ENCODE measurements around the gene SEMA4F.

Gene SEMA4F

DNA sequence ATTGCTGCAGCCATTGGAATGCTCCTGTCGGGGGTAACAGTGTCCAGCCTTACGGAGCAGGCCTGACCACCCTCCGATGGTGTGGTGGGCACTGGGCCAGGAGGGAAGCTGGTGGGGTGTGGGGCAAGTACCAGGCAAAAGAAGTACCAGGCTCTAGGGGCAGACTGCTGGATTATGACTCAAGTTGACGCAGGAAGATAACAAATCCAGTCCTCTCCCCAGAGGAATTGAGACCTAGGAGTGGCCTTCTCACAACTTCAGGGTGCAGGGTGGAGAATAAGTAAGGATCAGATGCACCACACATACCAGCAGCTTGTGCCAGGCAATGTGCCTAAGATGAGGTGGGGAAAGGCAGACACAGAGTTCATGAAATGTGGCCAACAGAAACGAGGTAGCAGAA is 37.9 kb downstream of the SEMA4F start:
- H3K9ac ChIP-seq (ENCODE audit: low read depth, low read length), result no peak overlapping the region
- H3K4me1 ChIP-seq (ENCODE audit: control insufficient read depth, insufficient read depth, low read length), result no peaks in the 10 kb centered on the region
- H3K9me3 ChIP-seq (ENCODE audit: control insufficient read depth, insufficient read depth, low read length), result no peaks in the 10 kb centered on the region
- H3K27me3 ChIP-seq (ENCODE audit: control insufficient read depth, insufficient read depth, low read length), result no peaks in the 10 kb centered on the region
- H3K27ac ChIP-seq (ENCODE audit: low read depth, low read length), result no peak overlapping the region
- no peak overlapping the region for H3K4me3 ChIP-seq (ENCODE audit: low read depth, low read length)
- H3K36me3 ChIP-seq (ENCODE audit: control insufficient read depth, insufficient read depth, low read length), result no peaks in the 10 kb centered on the region

DNA sequence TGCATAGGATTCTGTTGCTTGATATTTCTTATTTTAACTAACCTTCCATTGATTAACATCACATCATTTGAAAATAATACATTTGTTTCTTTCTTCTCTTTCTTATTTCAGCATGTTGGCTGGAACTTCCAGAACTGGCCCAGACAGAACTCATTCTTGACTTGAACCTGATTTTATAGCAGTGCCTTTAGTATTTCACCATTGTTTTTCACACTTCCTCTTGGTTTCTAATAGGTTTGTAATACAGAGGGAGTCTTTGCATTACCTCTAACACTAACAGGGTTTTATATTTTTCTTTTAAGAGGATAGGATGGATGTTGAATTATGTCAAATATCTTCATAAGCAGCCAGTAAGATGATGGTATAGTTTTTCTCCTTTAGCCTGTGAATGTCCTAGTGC is 39.2 kb downstream of the SEMA4F start:
- Histone ChIP-seq H3K9me3 (ENCODE audit: control insufficient read depth, insufficient read depth, low read length) (no peaks in the 10 kb centered on the region), H3K9ac (ENCODE audit: low read depth, low read length) (no peak overlapping the region), H3K36me3 (ENCODE audit: control insufficient read depth, insufficient read depth, low read length) (no peaks in the 10 kb centered on the region)

DNA sequence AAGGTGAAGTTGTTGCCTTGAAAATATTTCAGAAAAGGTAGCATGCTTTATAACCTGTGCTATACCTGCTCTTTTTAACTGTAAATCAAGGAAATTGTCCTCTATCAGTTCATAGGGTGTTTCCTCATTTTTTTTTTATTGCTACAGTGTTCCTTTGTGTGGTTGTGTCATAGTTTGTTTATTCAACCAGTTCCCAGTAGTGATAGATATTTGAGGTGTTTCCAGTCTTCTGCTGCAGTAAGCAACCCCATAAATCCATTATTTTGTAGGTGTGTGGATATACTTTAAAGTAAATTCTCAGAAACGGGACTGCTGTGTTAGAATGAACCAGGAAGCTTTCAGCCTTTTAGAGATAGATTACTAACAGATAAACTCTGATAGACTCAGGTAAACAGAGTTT is 39.6 kb downstream of the SEMA4F start:
- H3K4me3 ChIP-seq (ENCODE audit: low read depth, low read length), result no peak overlapping the region
- no peaks in the 10 kb centered on the region for H3K36me3 ChIP-seq (ENCODE audit: control insufficient read depth, insufficient read depth, low read length)
- no peak overlapping the region for H3K27ac ChIP-seq (ENCODE audit: low read depth, low read length)
- H3K27me3 ChIP-seq (ENCODE audit: control insufficient read depth, insufficient read depth, low read length), result no peaks in the 10 kb centered on the region
- no peak overlapping the region for H3K9ac ChIP-seq (ENCODE audit: low read depth, low read length)
- no peaks in the 10 kb centered on the region for H3K4me1 ChIP-seq (ENCODE audit: control insufficient read depth, insufficient read depth, low read length)
- no peaks in the 10 kb centered on the region for H3K9me3 ChIP-seq (ENCODE audit: control insufficient read depth, insufficient read depth, low read length)

More for the DNA sequence above, 39.2 kb downstream of the SEMA4F start:
- no peaks in the 10 kb centered on the region for H3K27me3 ChIP-seq (ENCODE audit: control insufficient read depth, insufficient read depth, low read length)
- H3K4me3 ChIP-seq (ENCODE audit: low read depth, low read length), result no peak overlapping the region
- no peak overlapping the region for H3K27ac ChIP-seq (ENCODE audit: low read depth, low read length)
- H3K4me1 ChIP-seq (ENCODE audit: control insufficient read depth, insufficient read depth, low read length), result no peaks in the 10 kb centered on the region

DNA sequence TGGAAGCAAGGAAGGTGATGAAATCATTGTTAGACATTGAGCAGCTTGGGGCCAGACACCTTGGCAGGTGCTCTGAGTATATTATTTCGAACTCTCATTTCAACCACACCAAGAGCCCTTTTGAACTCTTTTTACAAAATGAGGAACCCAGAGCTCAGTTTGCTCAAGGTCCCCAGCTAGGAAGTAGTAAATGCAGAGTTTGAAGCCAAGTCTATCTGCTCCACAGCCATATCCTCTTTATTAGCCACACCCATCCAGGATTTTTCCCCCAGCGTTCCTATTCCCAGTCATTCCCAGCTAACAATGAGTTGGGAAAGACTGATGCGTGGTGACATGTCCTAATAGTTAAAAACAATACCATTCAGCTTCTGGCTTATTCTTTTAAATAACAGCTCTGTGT is 40.2 kb downstream of the SEMA4F start:
- H3K27ac ChIP-seq (ENCODE audit: low read depth, low read length), result no peak overlapping the region
- H3K4me1 ChIP-seq (ENCODE audit: control insufficient read depth, insufficient read depth, low read length), result no peaks in the 10 kb centered on the region
- H3K9ac ChIP-seq (ENCODE audit: low read depth, low read length), result no peak overlapping the region
- no peak overlapping the region for H3K4me3 ChIP-seq (ENCODE audit: low read depth, low read length)
- no peaks in the 10 kb centered on the region for H3K9me3 ChIP-seq (ENCODE audit: control insufficient read depth, insufficient read depth, low read length)
- no peaks in the 10 kb centered on the region for H3K36me3 ChIP-seq (ENCODE audit: control insufficient read depth, insufficient read depth, low read length)
- no peaks in the 10 kb centered on the region for H3K27me3 ChIP-seq (ENCODE audit: control insufficient read depth, insufficient read depth, low read length)

DNA sequence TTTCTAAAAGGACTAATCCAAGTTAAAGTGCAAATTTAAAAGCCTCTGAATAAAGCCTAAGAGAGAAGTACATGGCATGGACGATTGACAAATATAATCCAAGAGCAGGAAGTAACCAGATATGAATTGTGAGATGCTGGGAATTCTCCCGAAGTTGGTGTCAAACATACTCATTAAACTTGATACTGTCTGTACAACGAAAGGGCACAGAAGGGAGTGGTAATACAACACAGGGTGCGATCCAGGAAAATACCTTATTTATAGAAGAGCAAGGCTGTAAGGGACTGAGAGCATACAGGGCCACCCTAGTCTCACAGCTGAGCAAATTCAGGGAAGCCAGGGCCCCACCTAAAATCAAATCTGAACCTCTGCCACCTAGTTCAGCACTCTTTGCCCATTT is 41.6 kb downstream of the SEMA4F start:
- Histone ChIP-seq H3K9me3 (ENCODE audit: control insufficient read depth, insufficient read depth, low read length) (no peaks in the 10 kb centered on the region), H3K36me3 (ENCODE audit: control insufficient read depth, insufficient read depth, low read length) (no peaks in the 10 kb centered on the region), H3K9ac (ENCODE audit: low read depth, low read length) (no peak overlapping the region), H3K4me1 (ENCODE audit: control insufficient read depth, insufficient read depth, low read length) (no peaks in the 10 kb centered on the region), H3K27ac (ENCODE audit: low read depth, low read length) (no peak overlapping the region), H3K27me3 (ENCODE audit: control insufficient read depth, insufficient read depth, low read length) (no peaks in the 10 kb centered on the region), H3K4me3 (ENCODE audit: low read depth, low read length) (no peak overlapping the region)

DNA sequence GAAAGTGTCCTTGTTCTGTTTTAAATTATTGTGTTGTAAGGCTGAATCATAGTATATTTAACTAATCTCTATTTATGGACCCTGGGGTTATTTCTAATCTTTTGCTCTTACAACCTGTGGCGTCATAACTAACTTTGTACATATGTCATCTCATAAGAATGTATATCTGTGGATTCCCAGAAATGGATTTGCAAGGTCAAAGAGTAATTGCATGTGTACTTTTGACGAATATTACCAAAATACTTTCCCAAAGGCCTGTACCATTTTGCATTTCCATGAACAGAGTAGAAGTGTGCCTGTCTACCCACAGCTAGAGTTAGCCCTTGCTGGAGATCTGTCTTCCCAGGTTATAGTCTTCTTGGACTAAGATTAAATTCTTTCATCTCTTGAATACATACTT is 42.8 kb downstream of the SEMA4F start:
- Histone ChIP-seq H3K27ac (ENCODE audit: low read depth, low read length) (no peak overlapping the region), H3K36me3 (ENCODE audit: control insufficient read depth, insufficient read depth, low read length) (no peaks in the 10 kb centered on the region), H3K4me3 (ENCODE audit: low read depth, low read length) (no peak overlapping the region), H3K9me3 (ENCODE audit: control insufficient read depth, insufficient read depth, low read length) (no peaks in the 10 kb centered on the region), H3K4me1 (ENCODE audit: control insufficient read depth, insufficient read depth, low read length) (peaks cover 4% of the 10 kb centered on the region; the same call in 1 of the 2 replicates), H3K9ac (ENCODE audit: low read depth, low read length) (no peak overlapping the region), H3K27me3 (ENCODE audit: control insufficient read depth, insufficient read depth, low read length) (no peaks in the 10 kb centered on the region)

DNA sequence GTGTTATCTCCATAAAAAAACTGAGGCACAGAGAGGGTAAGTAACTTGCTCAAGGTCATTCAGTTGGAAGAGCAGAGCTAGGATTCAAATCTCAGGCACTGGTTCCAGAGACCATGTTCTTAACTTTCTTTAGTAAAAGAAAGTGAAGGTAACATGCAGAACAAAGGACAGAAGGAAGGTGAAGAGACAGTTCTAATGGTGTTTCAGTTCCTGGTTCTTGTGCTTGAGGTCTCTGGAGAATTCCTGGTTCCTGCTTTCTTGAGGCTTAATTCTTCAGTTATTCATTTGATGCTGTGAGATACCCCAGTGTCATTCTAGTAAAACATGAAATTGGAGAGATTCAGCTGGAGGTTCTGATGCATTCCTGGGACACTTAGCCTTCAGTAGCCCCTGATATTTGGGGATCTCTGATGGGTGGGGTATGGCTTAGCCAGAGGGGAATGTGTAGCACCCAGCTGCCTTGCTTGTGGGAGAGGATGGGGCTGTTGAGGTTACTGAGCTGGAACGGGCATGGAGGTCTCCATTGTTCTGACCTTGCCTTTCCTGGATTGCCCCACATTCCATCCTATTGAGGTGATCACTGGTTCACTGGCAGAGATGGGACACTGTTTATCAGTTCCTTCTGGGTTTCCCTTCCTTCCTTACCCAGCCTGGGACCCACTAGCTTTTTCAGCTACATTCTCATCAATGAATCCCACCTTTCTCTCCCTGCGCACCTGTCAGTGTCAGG is 46.8 kb downstream of the SEMA4F start:
- Histone ChIP-seq H3K9me3 (ENCODE audit: control insufficient read depth, insufficient read depth, low read length) (no peaks in the 10 kb centered on the region), H3K36me3 (ENCODE audit: control insufficient read depth, insufficient read depth, low read length) (no peaks in the 10 kb centered on the region), H3K9ac (ENCODE audit: low read depth, low read length) (no peak overlapping the region), H3K27ac (ENCODE audit: low read depth, low read length) (no peak overlapping the region), H3K4me3 (ENCODE audit: low read depth, low read length) (no peak overlapping the region), H3K27me3 (ENCODE audit: control insufficient read depth, insufficient read depth, low read length) (no peaks in the 10 kb centered on the region), H3K4me1 (ENCODE audit: control insufficient read depth, insufficient read depth, low read length) (peaks cover 4% of the 10 kb centered on the region; the same call in 1 of the 2 replicates)

DNA sequence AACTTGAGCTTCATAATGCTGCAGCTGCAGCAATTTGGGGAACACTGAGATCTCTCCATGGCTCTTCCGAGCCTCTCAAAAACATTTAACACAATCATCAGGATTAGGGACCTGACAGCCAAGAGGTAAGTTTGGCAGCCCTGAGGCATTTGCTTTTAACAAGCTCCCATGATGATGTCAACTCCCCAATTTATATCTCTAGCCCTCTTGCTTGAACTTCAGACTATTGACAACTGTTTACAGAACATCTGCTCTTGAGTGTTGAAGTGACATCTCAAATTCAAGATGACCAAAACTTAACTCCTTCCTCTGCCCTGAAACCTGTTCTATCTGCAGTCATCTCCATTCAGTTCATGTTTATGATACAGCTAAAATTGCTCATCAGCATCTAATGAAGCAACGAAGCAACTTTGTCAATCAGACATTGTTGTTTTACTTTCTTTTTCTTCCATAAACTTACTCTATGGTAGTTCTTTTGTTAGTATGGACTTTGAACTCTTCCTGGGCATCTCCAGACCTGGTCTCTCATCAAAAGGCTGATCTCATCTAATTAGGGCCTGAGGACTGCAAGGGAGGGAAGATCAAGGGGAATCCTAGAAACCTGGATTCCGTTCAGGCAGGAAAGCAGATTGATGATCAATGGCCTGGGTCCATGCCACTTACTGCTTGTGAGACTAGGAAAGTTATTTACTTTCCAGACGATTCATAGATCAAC is 48.1 kb downstream of the SEMA4F start:
- no peak overlapping the region for H3K9ac ChIP-seq (ENCODE audit: low read depth, low read length)
- H3K36me3 ChIP-seq (ENCODE audit: control insufficient read depth, insufficient read depth, low read length), result no peaks in the 10 kb centered on the region
- no peaks in the 10 kb centered on the region for H3K27me3 ChIP-seq (ENCODE audit: control insufficient read depth, insufficient read depth, low read length)
- H3K4me3 ChIP-seq (ENCODE audit: low read depth, low read length), result no peak overlapping the region
- H3K4me1 ChIP-seq (ENCODE audit: control insufficient read depth, insufficient read depth, low read length), result peaks cover 4% of the 10 kb centered on the region; the same call in 1 of the 2 replicates
- no peaks in the 10 kb centered on the region for H3K9me3 ChIP-seq (ENCODE audit: control insufficient read depth, insufficient read depth, low read length)
- no peak overlapping the region for H3K27ac ChIP-seq (ENCODE audit: low read depth, low read length)

DNA sequence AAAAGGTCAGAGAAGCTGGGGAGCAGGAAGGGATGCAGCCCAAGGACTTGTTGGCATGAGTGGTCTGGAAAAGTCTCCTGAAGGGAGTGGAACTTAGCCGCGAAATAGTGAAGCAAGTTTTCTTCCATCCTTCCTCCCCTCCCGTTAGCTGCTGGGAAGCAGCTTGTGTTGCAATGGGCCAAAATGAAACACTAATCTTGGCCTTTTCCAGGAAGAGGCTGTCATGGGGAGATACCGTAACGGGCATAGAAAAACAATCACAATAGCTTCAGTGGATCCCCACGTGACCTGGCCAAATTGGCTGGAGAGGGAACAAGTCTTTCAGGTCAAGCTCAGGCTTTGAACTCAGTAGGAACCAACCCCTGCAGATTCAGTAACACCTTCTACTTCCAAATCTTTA is 49.3 kb downstream of the SEMA4F start:
- H3K4me1 ChIP-seq (ENCODE audit: control insufficient read depth, insufficient read depth, low read length), result peaks cover 4% of the 10 kb centered on the region; the same call in 1 of the 2 replicates
- H3K4me3 ChIP-seq (ENCODE audit: low read depth, low read length), result no peak overlapping the region
- no peaks in the 10 kb centered on the region for H3K27me3 ChIP-seq (ENCODE audit: control insufficient read depth, insufficient read depth, low read length)
- H3K27ac ChIP-seq (ENCODE audit: low read depth, low read length), result no peak overlapping the region
- H3K9ac ChIP-seq (ENCODE audit: low read depth, low read length), result no peak overlapping the region
- no peaks in the 10 kb centered on the region for H3K36me3 ChIP-seq (ENCODE audit: control insufficient read depth, insufficient read depth, low read length)
- no peaks in the 10 kb centered on the region for H3K9me3 ChIP-seq (ENCODE audit: control insufficient read depth, insufficient read depth, low read length)

DNA sequence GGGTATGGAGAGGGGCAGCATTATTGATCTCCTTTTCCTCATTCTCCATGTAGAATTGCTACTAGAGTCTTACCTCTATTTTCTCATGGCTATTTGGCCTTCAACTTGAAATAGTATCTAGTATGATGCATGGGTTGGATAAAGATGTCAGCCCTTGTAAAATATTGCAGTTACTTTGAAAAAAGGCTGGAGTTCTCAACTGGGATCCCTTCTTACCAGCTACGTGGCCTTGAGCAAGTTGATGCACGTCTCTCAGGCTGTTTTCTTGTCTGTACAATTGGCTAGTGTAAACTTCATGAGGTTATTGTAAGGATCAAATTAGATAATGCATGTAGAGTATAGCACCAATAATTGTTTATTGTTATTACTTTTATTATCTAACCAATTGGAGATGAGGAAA is 50.2 kb downstream of the SEMA4F start:
- Histone ChIP-seq H3K27me3 (ENCODE audit: control insufficient read depth, insufficient read depth, low read length) (no peaks in the 10 kb centered on the region), H3K9ac (ENCODE audit: low read depth, low read length) (no peak overlapping the region), H3K9me3 (ENCODE audit: control insufficient read depth, insufficient read depth, low read length) (no peaks in the 10 kb centered on the region), H3K4me3 (ENCODE audit: low read depth, low read length) (no peak overlapping the region), H3K4me1 (ENCODE audit: control insufficient read depth, insufficient read depth, low read length) (peaks cover 4% of the 10 kb centered on the region; the same call in 1 of the 2 replicates), H3K27ac (ENCODE audit: low read depth, low read length) (no peak overlapping the region), H3K36me3 (ENCODE audit: control insufficient read depth, insufficient read depth, low read length) (no peaks in the 10 kb centered on the region)

DNA sequence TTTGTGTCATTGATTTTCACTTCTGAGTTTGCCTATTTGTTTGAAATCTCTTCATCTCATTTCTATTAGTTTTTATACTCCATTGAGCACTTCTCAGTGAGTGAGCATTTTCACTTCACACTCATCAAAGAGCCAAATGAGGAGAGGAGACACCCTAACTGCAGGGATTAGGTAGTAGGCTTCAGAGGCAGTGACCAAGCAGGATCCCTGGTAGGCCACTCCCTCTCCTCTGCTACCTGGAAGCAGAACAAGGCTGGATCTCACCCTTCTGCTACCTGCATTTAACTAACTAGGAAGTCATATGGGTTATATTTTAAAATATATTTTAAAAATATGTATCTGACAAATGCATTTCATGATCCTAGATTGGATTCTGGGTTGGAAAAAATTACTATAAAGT is 52.7 kb downstream of the SEMA4F start:
- Histone ChIP-seq H3K4me3 (ENCODE audit: low read depth, low read length) (no peak overlapping the region), H3K9ac (ENCODE audit: low read depth, low read length) (no peak overlapping the region), H3K9me3 (ENCODE audit: control insufficient read depth, insufficient read depth, low read length) (no peaks in the 10 kb centered on the region), H3K27ac (ENCODE audit: low read depth, low read length) (no peak overlapping the region), H3K4me1 (ENCODE audit: control insufficient read depth, insufficient read depth, low read length) (peaks cover under 1% of the 10 kb centered on the region; the same call in 1 of the 2 replicates), H3K36me3 (ENCODE audit: control insufficient read depth, insufficient read depth, low read length) (no peaks in the 10 kb centered on the region), H3K27me3 (ENCODE audit: control insufficient read depth, insufficient read depth, low read length) (no peaks in the 10 kb centered on the region)

All from HUES48 (cell line).